HG03097 (cell line): ENCODE results near the gene ARL15.

Source experiments
- ATAC-seq: cut with Tn5 transposase; IDR thresholded peaks from one replicate; pipeline ENCODE4 v1.9.1; 2021; ENCODE audit not compliant: unreplicated experiment, low FRiP score

Gene ARL15

DNA sequence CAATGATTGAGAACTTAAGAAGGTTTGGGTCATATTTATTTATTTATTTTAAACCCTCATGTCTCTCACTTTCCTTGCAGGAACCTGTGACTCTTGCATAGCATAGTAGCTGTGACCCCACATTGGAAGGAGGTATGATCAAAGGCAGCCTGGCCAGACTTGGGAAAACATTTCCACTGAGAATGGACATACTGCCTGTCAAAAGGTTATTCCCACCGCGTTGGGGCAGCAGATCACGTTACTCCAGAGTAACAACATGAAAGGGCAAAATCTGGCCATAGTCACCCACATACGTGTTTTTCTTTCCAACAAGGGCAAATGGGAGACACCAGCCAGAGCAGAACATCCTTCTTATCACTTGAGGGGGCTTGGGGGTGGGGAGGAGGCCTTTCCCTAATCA is 95.7 kb downstream of the ARL15 start:
- ATAC-seq = no peak

DNA sequence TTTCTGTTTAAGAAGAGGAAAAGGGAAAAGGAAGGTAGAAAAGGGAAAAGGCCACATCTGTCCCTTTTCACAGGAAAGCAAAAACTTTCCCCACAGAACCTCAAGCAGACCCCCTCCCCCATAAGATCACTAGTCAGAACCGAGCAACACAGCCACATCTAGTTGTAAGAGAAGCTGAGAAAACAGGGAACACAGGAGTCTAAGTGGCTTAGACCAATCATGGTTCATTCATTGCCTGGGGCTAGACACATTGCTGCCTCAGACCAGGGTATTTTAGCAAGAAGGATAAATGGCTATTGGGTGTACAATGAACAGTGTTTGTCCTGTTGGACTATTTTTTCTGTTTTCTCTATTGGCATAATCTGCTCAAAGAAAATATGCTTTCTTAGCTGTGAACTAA is 98.0 kb downstream of the ARL15 start:
- no peak for ATAC-seq

DNA sequence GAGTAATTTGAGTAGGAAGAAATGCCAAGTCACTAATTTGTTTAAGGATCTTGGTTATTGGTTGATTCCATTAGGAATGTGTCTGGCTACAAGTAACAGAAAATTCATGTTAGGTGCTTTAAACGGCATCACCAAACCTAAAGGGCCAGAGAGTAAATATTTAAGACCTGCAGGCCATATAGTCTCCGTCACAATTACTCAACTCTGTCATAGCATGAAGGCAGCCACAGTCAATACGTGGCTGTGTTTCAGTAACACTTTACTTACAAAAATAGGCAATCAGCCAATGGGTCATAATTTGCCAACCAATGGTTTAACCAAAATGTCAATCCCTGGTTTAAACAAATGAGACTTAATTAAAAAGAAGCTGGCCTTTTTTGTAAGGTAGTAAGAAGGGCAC is 98.5 kb downstream of the ARL15 start:
- no peak for ATAC-seq

DNA sequence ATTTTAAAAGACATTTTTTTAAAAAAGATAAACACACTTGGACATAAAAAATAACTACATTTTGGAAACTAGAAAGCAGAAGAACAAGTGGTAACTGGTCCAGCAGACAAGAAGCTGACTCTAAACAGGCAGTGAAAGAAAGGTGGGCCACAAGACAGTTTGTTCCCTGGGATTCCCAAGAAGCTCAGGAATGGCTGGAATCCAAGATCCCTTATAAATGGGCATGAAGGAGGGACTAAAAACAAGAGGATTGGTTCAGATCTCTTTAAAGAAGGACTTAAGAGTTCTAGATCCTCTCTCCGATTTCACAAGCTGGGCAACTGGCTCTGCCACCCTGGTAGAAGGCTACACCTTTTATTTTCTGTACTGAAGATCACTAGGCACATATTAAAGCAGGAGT is 102.8 kb downstream of the ARL15 start:
- ATAC-seq = no peak

DNA sequence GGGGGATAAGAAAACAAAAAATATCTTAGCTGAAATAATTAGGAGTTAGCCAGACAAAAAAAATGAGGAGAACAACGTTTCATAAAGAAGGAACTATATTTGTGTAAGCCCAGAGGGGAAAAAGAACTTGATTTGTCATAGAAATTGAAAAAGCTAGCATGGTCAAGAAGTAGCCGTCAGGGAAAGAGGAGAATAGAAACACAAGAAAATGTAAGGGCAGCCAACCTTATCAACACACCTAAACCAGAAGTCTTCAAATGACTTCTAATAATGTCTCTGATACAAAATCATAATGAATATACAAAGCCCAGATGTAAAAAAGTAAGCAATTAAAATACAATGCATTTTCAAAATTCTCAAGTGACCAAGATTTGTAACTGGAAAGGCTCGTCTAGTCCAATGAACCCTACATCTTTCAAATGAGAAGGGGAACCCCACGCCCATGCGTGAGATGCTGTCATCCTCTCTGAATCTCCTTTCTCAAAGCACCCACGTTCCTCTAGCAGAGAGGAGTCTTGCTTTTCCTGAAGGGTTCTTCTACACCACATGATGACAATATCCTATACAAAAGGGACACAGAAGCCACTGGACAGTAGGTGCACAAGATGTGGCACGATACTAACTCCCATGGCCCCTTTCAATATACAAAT is 103.7 kb downstream of the ARL15 start:
- peak; percentile 82 for ATAC-seq

DNA sequence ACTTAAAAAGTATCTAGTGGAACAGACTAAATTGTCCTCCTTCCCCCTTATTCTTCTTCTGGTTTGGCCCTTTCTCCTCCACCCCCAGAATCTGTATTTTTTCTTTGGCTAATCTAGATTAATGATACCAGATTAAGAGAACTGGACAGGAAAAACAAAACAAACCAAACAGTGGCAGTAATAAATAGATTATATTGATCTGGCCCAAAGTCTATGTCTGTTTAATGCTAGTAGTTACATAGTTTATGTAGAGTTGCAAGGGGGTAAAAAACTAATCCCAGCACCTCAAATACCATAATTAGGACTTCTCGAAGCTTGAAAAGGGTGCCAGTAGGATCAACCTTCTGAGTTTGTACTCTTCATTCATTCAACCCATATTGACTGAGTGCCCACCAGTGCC is 104.5 kb downstream of the ARL15 start:
- no peak for ATAC-seq

DNA sequence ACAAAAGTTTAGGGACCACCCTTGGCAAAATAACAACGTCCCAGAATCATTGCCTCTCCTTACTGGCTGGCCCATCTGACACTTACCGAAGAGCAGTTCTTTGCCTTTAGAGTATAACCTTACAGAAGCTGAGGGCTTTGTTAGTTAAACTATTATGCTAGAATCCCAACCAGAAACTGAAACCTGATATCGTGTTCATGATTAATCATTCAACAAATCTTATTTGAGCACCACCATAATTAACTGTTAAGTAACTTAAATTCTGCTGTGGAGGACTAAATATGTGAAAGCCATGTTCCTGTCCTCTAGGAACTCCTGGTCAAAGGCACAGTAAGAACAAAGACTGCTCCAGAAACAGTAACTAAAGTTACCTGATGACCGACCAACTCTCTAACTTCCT is 104.9 kb downstream of the ARL15 start:
- ATAC-seq = no peak

DNA sequence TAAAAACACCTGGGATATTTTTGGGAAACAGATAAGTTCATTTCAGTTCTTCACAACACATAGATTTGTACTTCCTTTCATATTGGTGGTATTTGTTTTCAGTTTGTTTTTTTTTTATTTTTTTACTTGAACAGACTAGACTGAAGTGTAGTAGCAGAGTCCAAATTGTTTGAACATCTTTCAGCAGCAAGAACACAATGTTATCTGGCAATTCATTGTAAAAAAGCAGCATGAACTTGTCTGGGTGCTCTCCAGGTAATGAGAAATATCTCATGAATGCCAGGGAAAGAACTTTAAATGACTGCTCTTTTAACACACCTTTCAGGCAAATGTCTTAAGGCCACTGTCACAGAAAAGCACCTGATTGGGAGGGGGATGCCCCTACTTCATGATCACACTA is 113.4 kb downstream of the ARL15 start:
- ATAC-seq = no peak

DNA sequence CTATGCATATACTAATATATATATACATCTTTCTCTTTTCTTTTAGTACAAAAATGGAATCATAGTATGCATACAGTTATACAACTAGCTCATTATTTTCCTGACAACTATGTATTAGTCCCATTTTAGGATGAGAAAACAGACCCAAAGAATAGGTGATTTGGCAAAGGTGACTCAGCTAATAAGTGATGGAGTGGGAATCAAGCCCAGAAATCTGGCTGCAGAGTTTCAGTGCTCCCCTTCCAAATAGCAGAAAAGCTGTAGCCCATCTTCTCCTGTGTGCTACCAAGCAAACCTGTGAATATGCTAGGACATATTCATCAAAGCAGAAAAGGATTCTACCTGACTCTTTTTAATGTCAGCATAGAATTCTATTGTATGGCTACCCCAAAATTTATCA is 114.7 kb downstream of the ARL15 start:
- no peak for ATAC-seq

DNA sequence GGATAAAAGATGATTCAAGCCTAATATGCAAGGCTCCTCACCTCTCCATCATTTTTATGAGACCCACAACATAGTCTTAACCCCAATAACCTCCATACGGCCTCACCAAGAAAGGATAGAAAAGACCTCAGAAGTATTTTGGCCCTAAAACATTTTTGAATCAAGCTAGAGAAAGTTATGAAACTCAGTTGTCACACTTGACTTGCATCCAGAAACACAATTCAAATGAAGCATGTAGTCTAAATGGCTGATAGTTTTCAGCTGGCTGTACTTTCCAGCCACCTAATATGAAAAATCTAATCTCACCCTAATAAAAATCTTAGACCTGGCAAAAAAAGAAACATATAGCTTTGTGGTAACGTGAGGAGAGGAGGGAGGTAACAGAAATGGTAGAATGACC is 116.1 kb downstream of the ARL15 start:
- ATAC-seq = no peak

DNA sequence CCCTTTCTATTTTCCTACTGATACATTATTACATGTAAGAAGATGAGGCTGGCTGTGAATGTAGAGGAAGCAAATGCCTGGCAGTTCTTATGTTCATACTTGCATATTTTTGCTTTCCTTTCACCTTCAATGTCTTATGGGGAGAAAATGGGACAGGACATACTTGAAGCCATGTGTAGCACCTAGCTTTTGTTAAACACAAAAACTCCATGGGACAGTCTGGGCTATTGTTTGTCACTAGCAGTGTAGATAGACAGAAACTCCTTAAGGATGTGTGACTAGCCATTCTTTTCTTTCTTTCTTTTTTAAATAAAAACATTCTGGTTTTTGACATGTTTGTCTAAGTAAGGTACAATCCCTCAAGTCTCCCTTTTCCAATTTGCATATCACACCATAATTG is 122.7 kb downstream of the ARL15 start:
- no peak for ATAC-seq

DNA sequence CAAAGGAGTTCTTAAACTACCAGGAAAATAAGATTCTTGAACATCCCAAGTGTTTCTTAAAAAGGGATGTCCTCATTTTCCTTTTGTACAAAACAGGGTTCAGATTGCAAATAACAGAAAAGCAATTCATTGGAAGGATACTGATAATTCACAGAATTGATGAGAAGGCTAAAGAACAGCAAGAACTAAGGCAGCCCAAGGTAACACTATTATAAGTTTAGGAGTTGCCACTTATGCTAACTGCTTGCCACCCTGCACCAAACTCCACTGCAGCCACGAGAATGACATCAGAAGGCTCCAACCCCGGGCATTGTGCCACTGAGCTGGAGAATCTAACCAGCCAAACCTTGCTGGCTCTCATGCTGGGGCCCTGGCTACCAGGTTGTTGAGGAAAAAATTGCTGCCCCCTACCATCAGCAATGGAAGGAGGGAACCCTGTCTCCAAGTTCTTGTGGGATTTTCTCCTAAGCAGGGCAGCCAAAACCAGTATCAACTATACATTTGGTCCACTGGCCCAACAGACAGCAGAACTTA is 123.4 kb downstream of the ARL15 start:
- no peak for ATAC-seq

DNA sequence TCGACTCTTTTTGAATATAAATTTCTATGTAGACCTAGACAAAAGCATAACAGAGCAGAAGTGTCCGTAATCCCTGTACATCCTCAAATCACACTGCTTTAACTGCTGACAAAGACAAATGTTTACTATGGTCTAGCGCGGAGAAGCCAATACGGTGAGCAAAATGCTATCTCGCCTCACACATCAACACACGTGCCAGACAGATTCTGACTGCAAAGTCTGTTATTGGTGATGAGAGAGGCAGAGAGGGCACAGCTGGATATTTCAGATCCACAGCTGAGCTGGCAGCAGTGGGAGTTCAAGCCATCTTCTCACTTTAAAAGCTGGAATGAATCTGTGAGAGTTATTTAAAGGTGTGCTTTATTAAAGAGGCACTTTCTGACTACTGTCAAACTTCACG is 124.3 kb downstream of the ARL15 start:
- no peak for ATAC-seq

DNA sequence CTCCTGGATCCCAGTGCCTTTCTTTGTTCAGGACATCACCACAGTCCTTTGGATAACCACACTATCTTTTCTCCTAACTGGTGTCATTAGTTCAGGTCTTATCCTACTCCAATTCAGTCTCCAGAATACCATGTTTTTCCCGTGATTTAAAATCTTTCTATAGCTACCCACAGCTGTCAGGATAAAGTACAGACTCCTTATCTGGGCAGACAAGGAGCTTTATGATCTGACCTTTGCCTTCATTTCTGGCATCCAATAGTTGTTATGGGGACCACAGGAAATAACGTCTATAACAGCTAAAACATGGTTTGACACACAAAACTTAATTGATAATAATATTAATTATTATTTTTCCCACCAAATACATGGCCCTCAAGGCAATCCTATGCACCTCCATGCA is 125.6 kb downstream of the ARL15 start:
- no peak for ATAC-seq

DNA sequence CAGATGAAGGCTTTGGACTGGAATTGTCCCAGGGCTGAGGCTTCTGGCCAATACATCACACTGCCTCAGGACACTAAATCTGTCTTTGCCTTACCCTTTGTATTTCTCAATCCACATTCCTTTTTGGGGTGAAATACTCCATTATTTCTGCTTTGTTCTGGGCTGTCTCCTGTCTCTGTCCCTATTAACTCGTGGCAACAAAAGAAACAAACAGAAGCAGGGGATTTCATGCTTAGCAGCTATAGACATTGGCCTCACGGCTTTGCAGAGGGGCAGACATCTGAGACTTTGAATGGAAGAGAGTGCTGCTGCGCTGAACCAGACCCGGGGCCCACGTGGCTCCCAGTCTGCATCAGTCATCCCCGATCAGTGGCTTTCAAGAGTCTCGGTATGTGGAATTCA is 129.7 kb downstream of the ARL15 start:
- ATAC-seq = no peak

DNA sequence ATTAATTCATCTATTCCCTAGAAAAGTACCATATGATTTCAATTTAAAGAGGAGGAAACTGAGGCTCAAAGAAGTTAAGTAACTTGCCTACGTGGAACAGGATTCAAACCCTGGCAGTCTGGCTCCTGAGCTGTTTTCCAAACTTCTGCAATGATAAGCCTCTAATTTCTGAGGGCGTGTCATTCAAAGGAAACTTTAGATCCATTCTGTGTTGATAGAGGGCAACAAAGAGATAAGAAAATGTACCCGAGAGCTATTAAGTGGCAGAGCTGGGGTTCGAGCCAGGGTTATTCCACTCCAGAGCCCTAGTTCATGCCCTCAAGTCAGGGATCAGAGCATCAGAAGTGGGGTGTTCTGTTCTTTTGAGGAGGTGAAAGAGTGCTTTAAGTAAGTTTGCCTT is 131.4 kb downstream of the ARL15 start:
- no peak for ATAC-seq

DNA sequence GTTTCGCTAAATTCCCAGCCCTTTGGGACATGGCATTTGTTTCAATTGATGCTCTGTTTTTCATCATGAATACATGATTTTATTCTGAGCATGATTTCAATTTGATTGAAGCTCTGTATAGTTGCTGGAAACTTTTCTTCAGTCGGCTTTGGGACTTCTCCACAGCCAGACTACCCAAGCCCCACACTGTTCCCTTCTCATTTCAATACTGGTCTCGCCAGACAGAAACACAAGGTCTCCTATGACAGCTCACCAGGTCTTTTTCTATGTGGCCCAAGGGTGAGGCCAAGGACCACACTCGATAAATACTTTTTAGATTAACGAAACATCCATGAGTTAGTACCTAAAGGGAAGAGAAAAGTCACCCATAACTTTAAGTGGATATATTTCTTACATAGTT is 132.2 kb downstream of the ARL15 start:
- ATAC-seq = no peak

DNA sequence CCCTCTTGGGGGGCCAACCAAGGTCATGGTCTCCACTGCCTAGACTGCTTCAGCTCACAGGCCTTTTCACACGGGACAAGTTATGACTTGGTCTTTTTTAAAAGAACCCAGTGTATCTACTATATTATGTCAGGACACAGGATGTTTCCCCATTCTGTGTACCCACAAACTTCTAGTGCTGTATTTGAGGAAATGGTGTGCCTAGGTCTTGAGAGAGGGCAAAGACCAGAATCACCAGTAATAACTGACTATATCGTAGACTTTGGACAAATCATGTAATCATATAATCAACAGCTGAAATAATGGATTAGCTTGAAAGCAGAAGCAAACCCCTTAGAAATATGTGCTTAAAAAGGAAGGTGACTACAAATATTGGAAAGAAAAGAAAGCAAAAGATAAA is 133.3 kb downstream of the ARL15 start:
- ATAC-seq = no peak

DNA sequence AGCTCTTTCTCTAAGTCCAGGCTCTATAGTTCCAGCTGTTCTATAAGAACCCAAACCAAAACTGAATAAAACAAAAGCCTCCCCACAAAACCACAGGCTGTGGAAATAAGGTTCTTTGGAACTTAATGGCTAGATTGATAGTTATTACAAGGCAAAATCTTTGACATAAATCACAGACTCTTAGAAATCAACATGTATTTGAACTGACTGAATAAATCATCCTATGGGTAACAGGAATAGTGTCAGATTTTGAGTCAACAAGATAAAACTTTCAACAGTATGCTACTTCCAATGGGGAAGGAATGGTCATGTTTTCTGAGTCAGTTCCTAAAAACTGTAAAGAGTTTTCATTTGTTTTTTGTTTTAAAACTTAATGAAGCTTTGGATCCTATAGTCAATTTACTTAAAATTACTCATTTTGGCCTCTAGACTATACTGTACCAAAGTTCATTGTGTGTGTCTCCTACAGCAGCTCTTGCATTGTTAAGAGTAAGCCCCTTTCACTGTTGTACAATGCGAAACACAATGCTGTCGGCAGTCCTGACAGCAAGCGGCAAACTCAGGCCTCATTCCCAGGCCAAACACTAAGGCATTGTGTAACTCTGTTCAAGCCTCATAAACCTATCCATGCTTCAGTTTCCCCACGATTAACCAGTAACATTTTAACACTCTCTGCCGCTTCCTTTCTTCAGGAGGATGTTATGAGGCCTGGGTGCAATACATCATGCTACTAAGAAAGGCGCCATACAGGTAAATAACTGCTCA is 134.1 kb downstream of the ARL15 start:
- ATAC-seq = no peak

DNA sequence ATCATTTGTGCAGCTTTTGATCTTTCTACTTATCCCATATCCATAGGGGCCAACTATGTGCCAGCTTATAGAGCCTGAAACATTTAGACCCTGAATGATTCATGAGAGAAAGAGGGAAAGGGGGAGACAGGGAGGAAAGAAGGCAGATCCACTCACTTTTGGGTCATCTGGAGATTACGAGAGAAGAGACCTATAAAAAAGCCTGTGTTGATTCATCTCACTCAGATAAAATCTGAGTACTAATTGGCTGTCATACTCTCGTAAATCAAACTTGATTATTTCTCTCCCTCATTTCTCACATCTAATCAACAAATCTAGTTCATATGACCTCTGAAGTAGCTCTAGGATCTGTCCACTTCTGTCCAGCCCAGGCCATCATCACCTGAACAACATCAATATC is 137.1 kb downstream of the ARL15 start:
- no peak for ATAC-seq

DNA sequence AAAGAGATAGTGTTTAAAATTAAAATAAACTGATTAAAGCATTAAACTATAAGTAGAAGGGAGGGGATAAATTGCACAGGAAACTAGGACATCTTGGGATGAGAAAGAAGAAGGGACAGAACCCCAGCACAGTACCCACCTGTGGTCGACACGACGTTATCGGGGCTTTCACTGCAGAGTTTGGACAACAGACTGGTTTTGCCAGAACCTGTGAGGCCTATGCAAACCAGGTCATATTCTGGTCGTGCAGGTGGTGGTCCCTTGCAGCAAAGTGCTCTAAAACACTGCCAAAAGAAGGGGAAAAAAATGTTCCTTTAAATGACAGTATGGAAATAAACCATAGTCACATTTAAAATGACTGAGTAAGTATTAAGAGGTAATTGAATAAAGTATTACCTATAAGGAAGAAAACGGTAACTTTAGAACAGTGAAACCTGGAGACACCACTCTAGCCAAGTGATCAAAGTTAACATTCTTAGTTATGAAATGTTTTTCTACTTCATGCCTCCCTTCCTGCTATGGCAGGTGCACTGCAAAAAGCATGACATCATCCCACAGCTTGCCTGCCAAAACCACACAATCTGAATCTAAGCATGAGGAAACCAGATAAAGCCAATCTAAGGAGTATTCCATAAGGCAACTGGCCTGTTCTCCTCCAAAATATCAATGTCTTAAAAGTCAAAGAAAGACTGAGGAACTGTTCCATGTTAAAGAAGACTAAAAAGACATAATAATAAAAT is 138.6 kb downstream of the ARL15 start:
- no peak for ATAC-seq

DNA sequence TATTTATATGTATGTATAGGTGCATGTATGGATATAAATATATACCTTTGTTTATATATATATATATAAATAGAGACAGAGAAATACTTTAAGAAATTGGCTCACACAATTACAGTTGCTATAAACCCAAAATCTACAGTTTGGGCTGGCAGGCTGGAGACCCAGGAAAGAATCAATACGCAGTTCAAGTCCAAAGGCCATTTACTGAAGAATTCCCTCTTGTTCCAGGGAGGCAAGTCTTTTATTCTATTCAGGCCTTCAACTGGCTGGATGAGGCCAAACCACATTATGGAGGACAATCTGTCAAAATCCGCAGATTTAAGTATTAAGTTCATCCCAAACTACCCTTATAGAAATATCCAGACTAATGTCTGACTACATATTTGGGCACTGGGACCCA is 144.7 kb downstream of the ARL15 start:
- no peak for ATAC-seq
